Measurements from ENCODE around the gene B4GAT1. TPM values are rescaled to one million over a fixed set of nuclear protein-coding genes. Genes with fewer than 3 reads are reported as not detected.

The B4GAT1 gene
- total and polyA plus RNA-seq, 10 of the 15 experiments (the other 5 are each of a cell fraction or from before 2014, with no cell fraction given): 0.55 to 11.1 (median 4.3) TPM

DNA sequence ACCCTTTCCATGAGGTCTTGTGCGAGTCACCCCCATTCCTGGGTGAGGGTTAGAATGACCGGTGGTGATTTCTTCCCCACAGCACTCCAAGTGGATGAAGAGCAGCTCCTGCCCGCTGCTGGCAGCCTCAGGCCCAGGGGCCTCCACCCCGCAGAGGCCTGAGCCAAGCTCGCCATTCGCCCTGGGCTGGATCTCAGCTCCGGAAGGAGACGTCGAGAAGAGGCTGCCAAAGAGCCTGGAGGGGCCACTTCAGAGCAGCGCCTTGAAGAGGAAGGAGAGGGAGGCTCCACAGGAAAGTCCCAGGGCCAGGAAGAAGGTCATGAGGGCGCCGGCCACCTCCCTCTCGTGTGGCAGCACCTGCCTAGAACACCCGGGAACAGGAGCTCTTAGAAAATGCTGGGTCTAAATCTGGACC is 15.8 kb upstream of the B4GAT1 start:
- H3K9me3 ChIP-seq (replicated peaks; ENCODE audit: control insufficient read depth, insufficient read depth, low read length): no peaks in the 10 kb centered on the region
- intact Hi-C loops (cut with micrococcal nuclease; ENCODE audit: unreplicated experiment): no loop called here
- SMC1A ChIA-PET (ENCODE audit: uncharacterized antibody, unreplicated experiment): interaction anchor here (0.8 to 2.8 kb wide), 2 partner anchors 26 to 52 kb away, joined by 3 to 9 read pairs; no protein-coding TSS in a partner anchor
- POLR2A ChIA-PET: no interaction called here
- WGBS (ENCODE audit: insufficient coverage, insufficient replicate concordance, low lambda C conversion rate, missing lambda C conversion rate): 71% methylated on average over 14 of the region's 14 CpGs
- RAD21 ChIA-PET (ENCODE audit: unreplicated experiment): interaction anchor here (1.1 to 2.0 kb wide), 2 partner anchors 23 to 51 kb away, joined by 4 to 10 read pairs; no protein-coding TSS in a partner anchor
- H2AFZ ChIP-seq (ENCODE audit: control insufficient read depth, low read depth, low read length): no peak overlapping the region
- H3K27me3 ChIP-seq (replicated peaks in 1 of 2; ENCODE audit: control insufficient read depth in 2 of 2, insufficient read depth in 2 of 2, low read length in 1 of 2): no peaks in the 10 kb centered on the region
- no peaks in the 10 kb centered on the region for H3K79me2 ChIP-seq (ENCODE audit: control insufficient read depth, insufficient read depth, low read length)
- no peak overlapping the region for H3K27ac ChIP-seq (ENCODE audit: control insufficient read depth, insufficient read depth)
- DNase-seq (ENCODE audit: low read depth, low spot score) (no peak), ATAC-seq (no peak), FAIRE-seq (no peak)
- 0 out of 4 replicates have a peak, but pooled peaks cover 0 to 2% of the 10 kb centered on the region in 2 experiments for H3K36me3 ChIP-seq (ENCODE audit: control insufficient read depth in 2 of 2, insufficient read depth in 2 of 2, low read length in 1 of 2)
- no peak overlapping the region for H3K4me2 ChIP-seq (ENCODE audit: control insufficient read depth, insufficient read depth)
- no peaks in the 10 kb centered on the region for H3K4me1 ChIP-seq (ENCODE audit: control insufficient read depth, insufficient read depth, low read length)
- H4K20me1 ChIP-seq (ENCODE audit: control insufficient read depth, insufficient read depth): no peaks in the 10 kb centered on the region
- BruUV-seq (replicated peaks): no TSS peak
- no peak overlapping the region for H3K4me3 ChIP-seq
- TF ChIP-seq, protein P1, sequence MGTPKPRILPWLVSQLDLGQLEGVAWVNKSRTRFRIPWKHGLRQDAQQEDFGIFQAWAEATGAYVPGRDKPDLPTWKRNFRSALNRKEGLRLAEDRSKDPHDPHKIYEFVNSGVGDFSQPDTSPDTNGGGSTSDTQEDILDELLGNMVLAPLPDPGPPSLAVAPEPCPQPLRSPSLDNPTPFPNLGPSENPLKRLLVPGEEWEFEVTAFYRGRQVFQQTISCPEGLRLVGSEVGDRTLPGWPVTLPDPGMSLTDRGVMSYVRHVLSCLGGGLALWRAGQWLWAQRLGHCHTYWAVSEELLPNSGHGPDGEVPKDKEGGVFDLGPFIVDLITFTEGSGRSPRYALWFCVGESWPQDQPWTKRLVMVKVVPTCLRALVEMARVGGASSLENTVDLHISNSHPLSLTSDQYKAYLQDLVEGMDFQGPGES (IDR thresholded peaks at IDR 0.05): no peak
- TF ChIP-seq NR2C2 (IDR thresholded peaks at IDR 0.05; ENCODE audit: borderline replicate concordance, control insufficient read depth, insufficient read length, low read depth): no peak
- no peak overlapping the region for H3K9ac ChIP-seq (ENCODE audit: control insufficient read depth, insufficient read depth, low read length)
- in situ Hi-C loops (cut with MboI): no loop called here
- CTCF ChIA-PET: interaction anchor here (0.7 to 5.9 kb wide), 13 partner anchors 9 to 141 kb away, joined by 3 to 91 read pairs (median 10); partner anchors contain the start of genes B4GAT1, BRMS1 and SLC29A2

GRCh38 chr11:66362481-66363147 is 15.2 kb upstream of the B4GAT1 start:
- DNase-seq (ENCODE audit: low read depth, low spot score) (no peak), ATAC-seq (no peak), FAIRE-seq (no peak)
- no peaks in the 10 kb centered on the region for H3K27me3 ChIP-seq (replicated peaks in 1 of 2; ENCODE audit: control insufficient read depth in 2 of 2, insufficient read depth in 2 of 2, low read length in 1 of 2)
- TF ChIP-seq NR2F1 (conservative IDR thresholded peaks at IDR 0.05): no peak
- TF ChIP-seq RELB (IDR thresholded peaks at IDR 0.05; ENCODE audit: low read depth): no peak
- no peak for TF ChIP-seq TAF1 (IDR thresholded peaks at IDR 0.05; ENCODE audit: borderline replicate concordance, low read depth, low read length)
- TF ChIP-seq, protein P2, sequence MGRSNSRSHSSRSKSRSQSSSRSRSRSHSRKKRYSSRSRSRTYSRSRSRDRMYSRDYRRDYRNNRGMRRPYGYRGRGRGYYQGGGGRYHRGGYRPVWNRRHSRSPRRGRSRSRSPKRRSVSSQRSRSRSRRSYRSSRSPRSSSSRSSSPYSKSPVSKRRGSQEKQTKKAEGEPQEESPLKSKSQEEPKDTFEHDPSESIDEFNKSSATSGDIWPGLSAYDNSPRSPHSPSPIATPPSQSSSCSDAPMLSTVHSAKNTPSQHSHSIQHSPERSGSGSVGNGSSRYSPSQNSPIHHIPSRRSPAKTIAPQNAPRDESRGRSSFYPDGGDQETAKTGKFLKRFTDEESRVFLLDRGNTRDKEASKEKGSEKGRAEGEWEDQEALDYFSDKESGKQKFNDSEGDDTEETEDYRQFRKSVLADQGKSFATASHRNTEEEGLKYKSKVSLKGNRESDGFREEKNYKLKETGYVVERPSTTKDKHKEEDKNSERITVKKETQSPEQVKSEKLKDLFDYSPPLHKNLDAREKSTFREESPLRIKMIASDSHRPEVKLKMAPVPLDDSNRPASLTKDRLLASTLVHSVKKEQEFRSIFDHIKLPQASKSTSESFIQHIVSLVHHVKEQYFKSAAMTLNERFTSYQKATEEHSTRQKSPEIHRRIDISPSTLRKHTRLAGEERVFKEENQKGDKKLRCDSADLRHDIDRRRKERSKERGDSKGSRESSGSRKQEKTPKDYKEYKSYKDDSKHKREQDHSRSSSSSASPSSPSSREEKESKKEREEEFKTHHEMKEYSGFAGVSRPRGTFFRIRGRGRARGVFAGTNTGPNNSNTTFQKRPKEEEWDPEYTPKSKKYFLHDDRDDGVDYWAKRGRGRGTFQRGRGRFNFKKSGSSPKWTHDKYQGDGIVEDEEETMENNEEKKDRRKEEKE (IDR thresholded peaks at IDR 0.05): no peak
- TF ChIP-seq STAT1 (conservative IDR thresholded peaks at IDR 0.05): no peak
- TF ChIP-seq RELA (IDR thresholded peaks at IDR 0.05; ENCODE audit: borderline replicate concordance, partially characterized antibody): no peak
- POLR2A ChIA-PET: no interaction called here
- SMC1A ChIA-PET (ENCODE audit: uncharacterized antibody, unreplicated experiment): no interaction called here
- RAD21 ChIA-PET (ENCODE audit: unreplicated experiment): interaction anchor here (1.1 to 2.0 kb wide), 2 partner anchors 24 to 50 kb away, joined by 4 to 10 read pairs; no protein-coding TSS in a partner anchor
- in situ Hi-C loops (cut with MboI): no loop called here
- H3K9me3 ChIP-seq (replicated peaks; ENCODE audit: control insufficient read depth, insufficient read depth, low read length): no peaks in the 10 kb centered on the region
- WGBS (ENCODE audit: insufficient coverage, insufficient replicate concordance, low lambda C conversion rate, missing lambda C conversion rate): 48% methylated on average over 9 of the region's 9 CpGs
- H3K36me3 ChIP-seq (ENCODE audit: control insufficient read depth in 2 of 2, insufficient read depth in 2 of 2, low read length in 1 of 2): 0 out of 4 replicates have a peak, but pooled peaks cover 0 to 2% of the 10 kb centered on the region in 2 experiments
- H3K9ac ChIP-seq (ENCODE audit: control insufficient read depth, insufficient read depth, low read length): no peak overlapping the region
- intact Hi-C loops (cut with micrococcal nuclease; ENCODE audit: unreplicated experiment): no loop called here
- no peak overlapping the region for H3K27ac ChIP-seq (ENCODE audit: control insufficient read depth, insufficient read depth)
- H3K4me1 ChIP-seq (ENCODE audit: control insufficient read depth, insufficient read depth, low read length): no peaks in the 10 kb centered on the region
- H2AFZ ChIP-seq (ENCODE audit: control insufficient read depth, low read depth, low read length): no peak overlapping the region
- CTCF ChIA-PET: interaction anchor here (1.0 to 5.9 kb wide), 14 partner anchors 8 to 97 kb away, joined by 3 to 91 read pairs (median 10); partner anchors contain the start of genes B4GAT1, BRMS1 and SLC29A2
- no TSS peak for BruUV-seq (replicated peaks)
- no peak overlapping the region for H3K4me3 ChIP-seq
- H3K4me2 ChIP-seq (ENCODE audit: control insufficient read depth, insufficient read depth): no peak overlapping the region
- no peaks in the 10 kb centered on the region for H4K20me1 ChIP-seq (ENCODE audit: control insufficient read depth, insufficient read depth)
- no peaks in the 10 kb centered on the region for H3K79me2 ChIP-seq (ENCODE audit: control insufficient read depth, insufficient read depth, low read length)
